Epithelial cell of prostate (primary cell): Measurements from ENCODE around the gene MTHFD1L.
"Not testable (repeated sequence)": the region's sequence is repeated elsewhere in the genome, so short reads cannot be mapped to it uniquely, and the experiment has no call there.

Source experiments
- DNase-seq: peaks from one replicate; pipeline ENCODE4 v3.0.0-alpha.2; 2011; ENCODE audit warnings: low read depth, low spot score
- H3K27ac ChIP-seq: fragments of 450-650 bp; 2 replicates; pipeline ENCODE4 v1.5.1; 2017; ENCODE audit warnings: mild to moderate bottlenecking

The MTHFD1L gene

GRCh38 chr6:150865406-150866146 is at the start of gene MTHFD1L:
Gene MTHFD1L, plus strand, starts transcription at chr6:150865702. Its CDS starts 121 bp downstream, at chr6:150865823.
- H3K27ac ChIP-seq = peak within 1 kb of the TSS; percentile 87
- DNase-seq = no peak

DNA sequence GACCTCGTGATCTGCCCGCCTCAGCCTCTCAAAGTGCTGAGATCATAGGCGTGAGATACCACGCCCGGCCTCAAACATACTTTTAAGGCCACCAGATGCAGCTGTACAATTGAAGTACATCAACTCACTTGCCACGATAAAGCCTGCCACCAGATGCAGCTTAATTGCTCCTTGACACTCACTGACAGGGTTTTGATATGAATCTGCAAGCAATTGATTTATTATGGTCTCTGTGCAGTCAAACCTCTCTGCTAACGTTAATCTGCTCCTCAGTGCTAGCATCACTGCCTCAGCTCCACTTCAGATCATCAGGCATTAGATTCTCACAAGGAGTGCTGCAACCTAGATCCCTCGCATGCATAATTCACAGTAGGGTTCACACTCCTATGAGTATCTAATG is 48.9 kb upstream of the MTHFD1L start:
- not testable (repeated sequence) for DNase-seq, H3K27ac ChIP-seq

- H3K27ac ChIP-seq = no peak overlapping the region
- DNase-seq = no peak
Measured at GRCh38 chr6:150822932-150823331, 42.6 kb upstream of the MTHFD1L start.

DNA sequence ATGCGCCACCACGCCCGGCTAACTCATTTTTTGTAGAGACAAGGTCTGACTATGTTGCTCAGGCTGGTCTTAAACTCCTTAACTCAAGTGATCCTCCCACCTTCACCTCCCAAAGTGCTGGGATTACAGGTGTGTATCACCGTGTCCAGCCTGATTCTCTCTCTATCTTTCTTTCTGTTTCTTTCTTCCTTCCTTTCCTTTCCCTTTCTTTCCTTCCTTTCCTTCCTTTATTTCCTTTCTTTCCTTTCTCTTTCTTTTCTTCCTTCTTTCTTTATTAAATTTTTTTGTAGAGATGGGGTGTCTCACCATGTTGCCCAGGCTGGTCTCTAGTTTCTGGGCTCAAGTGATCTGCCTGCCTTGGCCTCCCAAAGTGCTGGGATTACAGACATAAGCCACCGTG is 38.7 kb upstream of the MTHFD1L start:
- H3K27ac ChIP-seq = no peak overlapping the region
- DNase-seq = no peak

DNA sequence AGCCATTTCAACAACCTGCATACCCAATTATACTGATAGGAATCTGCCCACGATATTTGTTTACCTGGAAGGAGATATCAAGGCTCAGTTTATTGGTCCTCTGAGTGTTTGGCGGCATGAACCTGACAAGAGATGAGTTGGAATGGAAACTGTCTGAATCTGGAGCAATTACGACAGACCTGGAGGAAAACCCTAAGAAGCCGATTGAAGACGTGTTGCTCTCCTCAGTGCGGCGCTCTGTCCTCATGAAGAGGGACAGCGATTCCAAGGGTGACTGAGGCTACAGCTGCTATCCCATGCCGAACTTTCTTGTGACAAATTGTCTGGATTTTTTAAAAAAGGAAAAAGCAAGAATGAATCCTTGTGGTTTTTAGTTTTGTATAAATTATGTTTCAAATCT is 37.4 kb upstream of the MTHFD1L start:
- H3K27ac ChIP-seq, DNase-seq: not testable (repeated sequence)

DNA sequence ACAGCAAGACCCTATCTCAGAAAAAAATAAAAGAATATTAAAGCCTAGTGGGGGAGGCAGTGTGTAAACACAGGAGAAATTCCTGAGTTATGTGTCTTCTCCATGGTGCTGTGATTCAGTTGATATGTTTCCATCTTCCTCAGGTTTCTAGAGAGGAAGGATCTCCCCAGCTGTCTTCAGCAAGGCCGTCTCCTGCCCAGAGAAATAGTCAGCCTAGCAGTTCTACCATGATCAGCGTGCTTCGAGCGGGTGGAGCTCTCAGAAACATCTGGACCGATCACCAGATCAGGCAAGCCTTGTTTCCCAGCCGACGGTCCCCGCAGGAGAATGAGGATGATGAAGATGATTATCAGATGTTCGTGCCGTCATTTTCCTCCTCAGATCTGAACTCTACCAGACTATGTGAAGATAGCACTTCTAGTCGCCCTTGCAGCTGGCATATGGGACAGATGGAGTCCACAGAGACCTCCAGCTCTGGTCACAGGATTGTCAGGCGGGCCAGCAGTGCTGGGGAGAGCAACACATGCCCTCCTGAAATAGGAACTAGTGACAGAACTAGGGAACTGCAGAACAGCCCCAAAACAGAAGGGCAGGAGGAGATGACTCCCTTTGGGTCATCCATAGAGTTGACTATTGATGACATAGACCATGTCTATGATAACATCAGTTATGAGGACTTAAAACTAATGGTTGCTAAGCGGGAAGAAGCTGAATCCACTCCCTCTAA is 34.9 kb upstream of the MTHFD1L start:
- no peak for DNase-seq
- H3K27ac ChIP-seq = no peak overlapping the region

DNA sequence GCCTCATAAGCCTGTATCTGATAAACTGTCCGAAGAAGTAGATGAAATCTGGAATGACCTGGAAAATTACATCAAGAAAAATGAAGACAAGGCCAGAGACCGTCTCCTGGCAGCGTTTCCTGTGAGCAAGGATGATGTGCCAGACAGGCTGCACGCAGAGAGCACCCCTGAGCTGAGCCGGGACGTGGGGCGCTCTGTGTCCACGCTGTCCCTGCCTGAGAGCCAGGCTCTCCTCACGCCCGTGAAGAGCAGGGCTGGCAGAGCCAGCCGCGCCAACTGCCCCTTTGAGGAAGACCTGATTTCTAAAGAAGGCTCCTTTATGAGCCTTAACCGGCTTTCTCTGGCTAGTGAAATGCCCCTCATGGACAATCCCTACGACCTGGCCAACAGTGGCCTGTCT is 33.9 kb upstream of the MTHFD1L start:
- H3K27ac ChIP-seq = no peak overlapping the region
- no peak for DNase-seq

DNA sequence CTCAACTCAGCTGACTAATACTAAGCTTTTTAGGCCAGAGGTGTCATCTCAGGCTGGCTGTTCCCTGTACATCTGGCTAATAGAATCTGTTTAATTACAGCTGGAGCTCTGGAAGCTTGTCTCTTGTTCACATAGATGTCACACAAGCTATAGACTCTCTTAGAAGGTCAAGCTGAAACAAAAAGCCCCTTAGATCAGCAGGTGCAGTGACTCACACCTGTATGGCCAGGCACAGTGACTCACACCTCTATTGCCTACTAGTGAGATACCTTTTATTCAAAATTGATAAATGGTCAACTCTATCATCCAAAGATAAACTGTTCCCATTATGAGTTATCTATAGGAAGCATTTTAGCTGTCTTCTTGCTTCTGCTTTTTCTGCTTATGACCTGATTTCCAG is 29.9 kb upstream of the MTHFD1L start:
- peak; percentile 10 for DNase-seq
- no peak overlapping the region for H3K27ac ChIP-seq

- H3K27ac ChIP-seq = no peak overlapping the region
- no peak for DNase-seq
Measured at GRCh38 chr6:150840185-150840584, 25.3 kb upstream of the MTHFD1L start.

DNA sequence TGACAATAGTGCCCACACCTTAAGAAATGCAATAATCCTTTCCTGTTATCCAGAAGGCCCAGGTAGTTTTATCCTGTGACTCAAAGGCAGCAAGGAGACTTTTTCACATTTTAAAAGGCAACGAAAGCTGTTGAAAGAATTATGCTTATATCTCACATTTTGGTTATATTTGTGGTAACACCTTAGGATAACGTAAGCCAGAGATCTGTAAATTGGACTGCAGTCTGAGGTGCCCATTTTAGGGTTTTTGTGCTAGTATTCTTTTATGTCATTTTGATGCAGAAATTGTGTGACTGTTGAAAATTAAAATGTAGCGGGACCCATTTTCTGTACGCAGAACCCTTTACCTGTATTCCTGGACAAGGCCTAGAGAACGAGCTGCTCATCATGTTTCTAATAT is 24.3 kb upstream of the MTHFD1L start:
- H3K27ac ChIP-seq = no peak overlapping the region
- DNase-seq = no peak

GRCh38 chr6:150841697-150842096 is 23.8 kb upstream of the MTHFD1L start:
- DNase-seq = no peak
- no peak overlapping the region for H3K27ac ChIP-seq

DNA sequence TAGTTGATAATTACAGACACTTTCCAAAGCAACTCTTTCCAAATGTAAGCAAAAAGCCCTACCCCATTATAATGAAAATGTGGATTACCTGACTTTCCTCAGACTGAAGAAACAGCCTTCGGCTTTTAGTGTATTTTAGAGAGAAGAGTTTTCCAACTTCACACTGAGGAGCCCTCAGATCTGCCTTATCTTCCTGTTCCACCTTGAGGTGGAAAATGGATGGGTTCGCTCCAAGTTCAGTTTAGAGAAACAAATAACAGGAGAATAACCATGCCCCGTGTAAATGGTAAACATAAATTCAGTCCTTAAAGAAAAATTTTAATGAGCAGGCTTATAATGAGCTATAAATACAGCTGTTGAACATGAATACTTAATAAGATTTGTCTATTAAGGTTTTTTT is 21.1 kb upstream of the MTHFD1L start:
- DNase-seq = no peak
- no peak overlapping the region for H3K27ac ChIP-seq

- no peak for DNase-seq
- H3K27ac ChIP-seq = no peak overlapping the region
Measured at GRCh38 chr6:150846641-150847040, 18.9 kb upstream of the MTHFD1L start.

DNA sequence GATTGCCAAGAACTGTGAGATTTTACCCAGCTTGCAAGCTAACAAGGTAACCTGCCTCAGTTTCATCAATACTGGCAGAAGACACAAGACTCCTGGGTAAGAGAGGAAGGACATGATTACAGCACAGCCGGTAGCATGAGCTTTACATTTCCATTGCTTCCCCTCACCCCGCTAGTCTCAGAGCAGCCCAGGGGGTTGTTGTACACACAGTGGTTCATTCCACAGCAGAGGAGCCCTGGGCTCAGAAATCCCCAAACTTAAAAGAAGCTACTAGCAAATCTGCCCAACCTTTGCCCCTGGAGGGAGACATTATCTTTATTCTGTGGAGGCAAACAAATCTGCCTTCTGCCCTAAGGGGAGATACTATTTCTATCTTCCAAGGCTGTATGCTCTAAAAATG is 17.1 kb upstream of the MTHFD1L start:
- no peak for DNase-seq
- H3K27ac ChIP-seq = no peak overlapping the region

GRCh38 chr6:150854392-150854791 is 11.1 kb upstream of the MTHFD1L start:
- DNase-seq, H3K27ac ChIP-seq: not testable (repeated sequence)

- H3K27ac ChIP-seq = peak overlapping the region; percentile 92
- DNase-seq = not testable (repeated sequence)
Measured at GRCh38 chr6:150855171-150855570, 10.3 kb upstream of the MTHFD1L start.

GRCh38 chr6:150857062-150857944 is 8.2 kb upstream of the MTHFD1L start:
- peak; percentile 61 for DNase-seq
- peak overlapping the region; percentile 92 for H3K27ac ChIP-seq

DNA sequence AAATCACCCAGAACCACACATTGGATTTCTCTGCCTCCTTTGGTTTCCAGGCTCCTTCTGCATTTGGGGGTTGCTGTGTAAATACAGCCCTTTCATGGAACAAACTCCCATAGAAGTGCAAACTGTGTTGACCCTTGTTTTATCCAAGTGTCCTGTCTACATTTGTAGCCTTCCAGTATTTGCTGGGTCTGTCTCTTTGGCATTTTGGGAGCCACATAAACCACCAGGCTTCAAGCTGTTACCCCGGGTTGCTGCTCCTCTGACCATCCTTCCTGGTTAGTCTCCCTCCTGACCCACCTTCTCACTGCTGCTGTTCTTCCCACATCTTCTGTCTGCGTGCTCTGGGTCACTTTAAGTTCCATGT is 7.6 kb upstream of the MTHFD1L start:
- no peak for DNase-seq
- H3K27ac ChIP-seq = peak overlapping the region; percentile 92

DNA sequence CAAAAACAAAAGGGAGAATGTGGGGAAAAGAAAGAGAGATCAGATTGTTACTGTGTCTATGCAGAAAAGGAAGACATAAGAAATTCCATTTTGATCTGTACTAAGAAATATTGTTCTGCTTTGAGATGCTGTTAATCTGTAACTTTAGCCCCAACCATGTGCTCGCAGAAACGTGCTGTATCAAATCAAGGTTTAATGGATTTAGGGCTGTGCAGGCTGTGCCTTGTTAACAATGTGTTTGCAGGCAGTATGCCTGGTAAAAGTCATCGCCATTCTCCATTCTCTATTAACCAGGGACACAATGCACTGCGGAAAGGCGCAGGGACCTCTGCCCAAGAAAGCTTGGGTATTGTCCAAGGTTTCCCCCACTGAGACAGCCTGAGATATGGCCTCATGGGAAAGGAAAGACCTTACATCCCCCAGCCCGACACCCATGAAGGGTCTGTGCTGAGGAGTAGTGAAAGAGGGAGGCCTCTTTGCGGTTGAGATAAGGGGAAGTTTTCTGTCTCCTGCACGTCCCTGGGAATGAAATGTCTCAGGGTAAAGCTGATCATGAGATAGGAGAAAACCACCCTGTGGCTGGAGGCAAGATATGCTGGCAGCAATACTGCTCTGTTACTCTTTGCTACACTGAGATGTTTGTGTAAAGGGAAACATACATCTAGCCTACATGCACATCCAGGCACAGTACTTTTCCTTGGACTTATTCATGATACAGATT is 3.9 kb upstream of the MTHFD1L start:
- not testable (repeated sequence) for H3K27ac ChIP-seq

GRCh38 chr6:150863213-150863928 is 2.1 kb upstream of the MTHFD1L start:
- H3K27ac ChIP-seq = no peak overlapping the region
- no peak for DNase-seq

More for the DNA sequence above, 3.9 kb upstream of the MTHFD1L start:
- not testable (repeated sequence) for DNase-seq
